PC-9 (cell line): ENCODE data around the gene GYS1. TPM values are rescaled to one million over a fixed set of nuclear protein-coding genes. Genes with fewer than 3 reads are reported as not detected.

Experiments used
- BruUV-seq: library from RNA; stranded (reverse); fragments of 400-500 nt; replicated peaks from 2 replicates; lab custom pipeline; 2021; lab: Mats Ljungman, UMichigan
- CTCF ChIA-PET: fragments of 300-600 bp; sonication (Branson Sonifier 250); formaldehyde crosslinking; loops from one replicate; lab custom pipeline; 2022; ENCODE audit warnings: antibody characterized with exemption; lab: Charles Lee
- POLR2A ChIA-PET: fragments of 300-600 bp; sonication (Branson Sonifier 250); formaldehyde crosslinking; loops from one replicate; lab custom pipeline; 2022; ENCODE audit warnings: antibody characterized with exemption; ENCODE audit not compliant: unreplicated experiment; lab: Charles Lee
- DNase-seq, 2 experiments: peaks; one replicate each; pipeline versions ENCODE4 v3.0.0 to v3.0.0-alpha.2; 2015 to 2022; ENCODE audit warnings: mixed read lengths in 1 of 2
- H2AFZ ChIP-seq: fragments of 200-600 bp; sonication (generic); 2 replicates; pipeline ENCODE4 v1.8.1; 2017; ENCODE audit warnings: antibody characterized with exemption
- H3F3A ChIP-seq: fragments of 200-600 bp; sonication (generic); 2 replicates; pipeline ENCODE4 v1.8.1; 2017; ENCODE audit warnings: antibody characterized with exemption, mild to moderate bottlenecking, low read depth; ENCODE audit not compliant: insufficient read depth
- H3K27ac ChIP-seq: fragments of 200-600 bp; sonication (generic); 2 replicates; pipeline ENCODE4 v1.6.1; 2016; ENCODE audit warnings: mixed run types
- H3K27me3 ChIP-seq: fragments of 200-600 bp; sonication (generic); 2 replicates; pipeline ENCODE4 v1.6.1; 2016; ENCODE audit warnings: low read depth, mixed run types; ENCODE audit not compliant: insufficient read depth
- H3K36me3 ChIP-seq: fragments of 200-600 bp; sonication (generic); 2 replicates; pipeline ENCODE4 v1.6.1; 2016; ENCODE audit warnings: low read depth, mixed run types
- H3K4me1 ChIP-seq: fragments of 200-600 bp; sonication (generic); replicated peaks from 2 replicates; pipeline ENCODE4 v1.6.1; 2016; ENCODE audit warnings: mixed run types; ENCODE audit not compliant: insufficient read depth
- H3K4me2 ChIP-seq: fragments of 200-600 bp; sonication (generic); 2 replicates; pipeline ENCODE4 v1.6.1; 2017; ENCODE audit warnings: mixed run types
- H3K4me3 ChIP-seq: fragments of 200-600 bp; sonication (generic); 2 replicates; pipeline ENCODE4 v1.6.1; 2016; ENCODE audit warnings: mixed run types
- H3K79me2 ChIP-seq: fragments of 200-600 bp; sonication (generic); 2 replicates; pipeline ENCODE4 v1.6.1; 2017; ENCODE audit warnings: low read depth, mixed run types
- H3K9me2 ChIP-seq: fragments of 200-600 bp; sonication (generic); 2 replicates; pipeline ENCODE4 v1.8.1; 2017; ENCODE audit warnings: mild to moderate bottlenecking; ENCODE audit not compliant: insufficient read depth
- H3K9me3 ChIP-seq: fragments of 200-600 bp; sonication (generic); 2 replicates; pipeline ENCODE4 v1.8.1; 2016; ENCODE audit warnings: low read depth; ENCODE audit not compliant: insufficient read depth
- H4K20me1 ChIP-seq: fragments of 200-600 bp; sonication (generic); 2 replicates; pipeline ENCODE4 v1.8.1; 2017; ENCODE audit not compliant: insufficient read depth
- EZH2 ChIP-seq: fragments of 200-600 bp; sonication (generic); IDR thresholded peaks from 2 replicates; pipeline ENCODE4 v1.8.0; 2017; ENCODE audit warnings: antibody characterized with exemption, low read depth
- intact Hi-C: fragments of 100-400 bp; cut with micrococcal nuclease; formaldehyde crosslinking; loops from one replicate; pipeline ENCODE4 v1.10.0; 2022; ENCODE audit not compliant: unreplicated experiment
- total RNA-seq: library from RNA; stranded (reverse); gene quantifications from 2 replicates; pipeline ENCODE4 v1.2.3, GENCODE V29; 2021
- TF ChIP-seq, protein P1 (sequence below): fragments of 200-600 bp; sonication (generic); conservative IDR thresholded peaks from 2 replicates; pipeline ENCODE4 v1.6.1; 2017; ENCODE audit warnings: mixed run types, antibody characterized with exemption, mild to moderate bottlenecking, moderate library complexity

GYS1 gene
- total RNA-seq, 1 experiment from 2014 or later = 54.2 TPM

DNA sequence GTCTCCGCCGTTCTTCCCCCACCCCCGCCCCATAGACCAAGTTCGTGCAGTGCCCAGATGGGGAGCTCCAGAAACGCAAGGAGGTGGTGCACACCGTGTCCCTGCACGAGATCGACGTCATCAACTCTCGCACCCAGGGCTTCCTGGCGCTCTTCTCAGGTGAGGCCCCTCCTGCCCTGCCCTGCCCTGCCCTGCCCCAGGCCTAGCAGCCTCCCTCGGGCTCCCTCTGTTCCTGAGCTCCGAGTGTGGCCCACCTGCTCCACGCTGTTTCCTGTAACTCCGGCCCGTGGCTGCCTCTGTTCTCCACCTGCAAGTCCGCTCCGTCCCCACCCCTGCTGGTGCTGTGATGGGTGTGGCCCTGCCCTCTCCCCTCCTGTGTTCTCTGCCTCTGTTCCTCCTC lies 17.3 kb upstream of the GYS1 start:
- Histone ChIP-seq H3K4me1 (no peaks in the 10 kb centered on the region), H3K27ac (no peak overlapping the region), H4K20me1 (peaks cover 8% of the 10 kb centered on the region; the same call in 1 of the 2 replicates), H3K36me3 (peaks cover 25% of the 10 kb centered on the region), H3K79me2 (no peaks in the 10 kb centered on the region), H3K9me3 (no peaks in the 10 kb centered on the region), H2AFZ (no peak overlapping the region), H3K9me2 (no peaks in the 10 kb centered on the region), H3F3A (peaks cover 25% of the 10 kb centered on the region), H3K27me3 (no peaks in the 10 kb centered on the region), H3K4me2 (no peak overlapping the region), H3K4me3 (no peak overlapping the region)
- POLR2A ChIA-PET = no interaction called here
- BruUV-seq = no TSS peak
- CTCF ChIA-PET = no interaction called here
- TF ChIP-seq, protein P1, sequence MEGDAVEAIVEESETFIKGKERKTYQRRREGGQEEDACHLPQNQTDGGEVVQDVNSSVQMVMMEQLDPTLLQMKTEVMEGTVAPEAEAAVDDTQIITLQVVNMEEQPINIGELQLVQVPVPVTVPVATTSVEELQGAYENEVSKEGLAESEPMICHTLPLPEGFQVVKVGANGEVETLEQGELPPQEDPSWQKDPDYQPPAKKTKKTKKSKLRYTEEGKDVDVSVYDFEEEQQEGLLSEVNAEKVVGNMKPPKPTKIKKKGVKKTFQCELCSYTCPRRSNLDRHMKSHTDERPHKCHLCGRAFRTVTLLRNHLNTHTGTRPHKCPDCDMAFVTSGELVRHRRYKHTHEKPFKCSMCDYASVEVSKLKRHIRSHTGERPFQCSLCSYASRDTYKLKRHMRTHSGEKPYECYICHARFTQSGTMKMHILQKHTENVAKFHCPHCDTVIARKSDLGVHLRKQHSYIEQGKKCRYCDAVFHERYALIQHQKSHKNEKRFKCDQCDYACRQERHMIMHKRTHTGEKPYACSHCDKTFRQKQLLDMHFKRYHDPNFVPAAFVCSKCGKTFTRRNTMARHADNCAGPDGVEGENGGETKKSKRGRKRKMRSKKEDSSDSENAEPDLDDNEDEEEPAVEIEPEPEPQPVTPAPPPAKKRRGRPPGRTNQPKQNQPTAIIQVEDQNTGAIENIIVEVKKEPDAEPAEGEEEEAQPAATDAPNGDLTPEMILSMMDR = no peak
- no peak for TF ChIP-seq EZH2
- intact Hi-C loops = no loop called here
- DNase-seq = no peak

DNA sequence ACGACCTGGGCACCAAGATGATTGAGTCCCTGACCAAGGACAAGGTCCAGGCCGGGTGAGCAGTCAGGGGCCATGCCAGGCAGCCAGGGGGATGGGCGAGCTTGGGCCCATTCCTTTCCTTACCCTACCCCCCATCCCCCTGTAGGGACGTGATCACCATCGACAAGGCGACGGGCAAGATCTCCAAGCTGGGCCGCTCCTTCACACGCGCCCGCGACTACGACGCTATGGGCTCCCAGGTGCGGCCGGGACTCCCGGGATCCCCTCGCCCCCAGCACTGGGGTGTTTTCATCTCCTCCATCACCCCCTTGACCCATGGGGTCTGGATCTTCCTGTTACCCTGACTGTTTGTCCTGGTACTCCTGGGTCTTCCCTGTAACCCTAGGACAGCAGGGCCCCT lies 16.7 kb upstream of the GYS1 start:
- CTCF ChIA-PET = no interaction called here
- TF ChIP-seq EZH2 = no peak
- TF ChIP-seq, protein P1 = no peak
- no peaks in the 10 kb centered on the region for H3K9me3 ChIP-seq
- no peaks in the 10 kb centered on the region for H3K79me2 ChIP-seq
- POLR2A ChIA-PET = interaction anchor here (0.6 kb wide), 1 partner anchor 618 kb away, joined by 18 read pairs; no protein-coding TSS in a partner anchor
- H3K27me3 ChIP-seq = no peaks in the 10 kb centered on the region
- peaks cover 8% of the 10 kb centered on the region; the same call in 1 of the 2 replicates for H4K20me1 ChIP-seq
- peaks cover 19% of the 10 kb centered on the region for H3F3A ChIP-seq
- no peaks in the 10 kb centered on the region for H3K4me1 ChIP-seq
- no peak for DNase-seq
- no peaks in the 10 kb centered on the region for H3K9me2 ChIP-seq
- H3K36me3 ChIP-seq = peaks cover 21% of the 10 kb centered on the region; the same call in 1 of the 2 replicates
- no peak overlapping the region for H3K4me3 ChIP-seq
- H3K4me2 ChIP-seq = no peak overlapping the region
- H3K27ac ChIP-seq = no peak overlapping the region
- BruUV-seq = no TSS peak
- H2AFZ ChIP-seq = no peak overlapping the region
- intact Hi-C loops = no loop called here

DNA sequence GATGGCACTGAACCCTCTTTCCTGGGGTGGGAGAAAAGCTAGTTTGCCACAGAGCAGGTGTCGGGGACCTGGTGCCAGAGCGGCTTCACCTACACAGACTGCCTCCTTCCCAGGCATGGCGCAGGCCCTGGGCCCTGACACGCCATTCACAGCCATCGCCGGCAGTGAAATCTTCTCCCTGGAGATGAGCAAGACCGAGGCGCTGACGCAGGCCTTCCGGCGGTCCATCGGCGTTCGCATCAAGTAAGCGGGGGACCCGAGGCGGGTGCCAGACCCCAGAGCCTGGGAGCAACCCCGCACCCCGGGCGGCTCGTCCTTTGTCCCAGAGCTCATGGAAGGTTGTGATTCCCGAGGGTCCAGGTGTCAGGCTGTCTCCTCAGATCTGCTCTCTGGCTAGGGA lies 13.8 kb upstream of the GYS1 start:
- H2AFZ ChIP-seq = no peak overlapping the region
- no peak overlapping the region for H3K4me2 ChIP-seq
- ChIA-PET CTCF (no interaction called here), POLR2A (interaction anchor here (0.7 kb wide), 1 partner anchor 23 kb away, joined by 3 read pairs; no protein-coding TSS in a partner anchor)
- no peaks in the 10 kb centered on the region for H3K27me3 ChIP-seq
- no peak for DNase-seq
- H3K4me3 ChIP-seq = no peak overlapping the region
- peaks cover 9% of the 10 kb centered on the region for H3F3A ChIP-seq
- H3K27ac ChIP-seq = no peak overlapping the region
- H3K9me3 ChIP-seq = no peaks in the 10 kb centered on the region
- intact Hi-C loops = no loop called here
- peaks cover 18% of the 10 kb centered on the region for H4K20me1 ChIP-seq
- H3K9me2 ChIP-seq = no peaks in the 10 kb centered on the region
- H3K36me3 ChIP-seq = peaks cover 22% of the 10 kb centered on the region; the same call in 1 of the 2 replicates
- TF ChIP-seq EZH2 = no peak
- TF ChIP-seq, protein P1 = no peak
- BruUV-seq = no TSS peak
- H3K4me1 ChIP-seq = no peaks in the 10 kb centered on the region
- H3K79me2 ChIP-seq = no peaks in the 10 kb centered on the region
